Sigmoid colon (tissue), 4 donors: ENCODE measurements around the gene PGBD2.
"Not testable (repeated sequence)": the region's sequence is repeated elsewhere in the genome, so short reads cannot be mapped to it uniquely, and the experiment has no call there.

Source experiments
- EP300 ChIP-seq, 4 donors: sonication (generic); formaldehyde crosslinking; IDR thresholded peaks; one replicate each; pipeline ENCODE4 v1.6.1; 2017; ENCODE audit warnings: antibody characterized with exemption in 4 of 4
- TF ChIP-seq, protein P1 (sequence below), 4 experiments: fragments of 450-650 bp in 3 of 4; fragments of 200-600 bp in 1 of 4; IDR thresholded peaks; one replicate each; pipeline ENCODE4 v1.5.1; 2016 to 2019; ENCODE audit warnings: antibody characterized with exemption in 4 of 4, mild to moderate bottlenecking in 3 of 4, moderate library complexity in 2 of 4

DNA sequence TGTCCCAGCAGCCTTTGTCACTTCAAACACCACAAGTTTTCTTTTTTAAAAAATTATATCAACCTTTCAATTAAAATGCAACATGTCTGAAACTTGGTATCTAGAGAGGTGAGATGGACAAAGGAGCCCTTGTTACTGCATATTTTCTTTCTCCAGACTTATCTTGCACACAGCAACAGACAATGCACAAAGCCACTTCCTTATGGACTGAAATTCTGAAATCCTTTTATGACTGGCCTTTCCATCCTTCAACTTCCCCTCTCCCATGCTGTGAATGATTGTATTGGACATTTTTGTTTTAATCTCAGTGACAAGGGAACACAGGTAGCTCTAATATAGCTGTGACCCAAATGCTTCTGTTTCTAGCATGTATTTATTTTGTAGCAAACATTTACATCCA, 22.1 kb downstream of the PGBD2 start:
- TF ChIP-seq, protein P1, sequence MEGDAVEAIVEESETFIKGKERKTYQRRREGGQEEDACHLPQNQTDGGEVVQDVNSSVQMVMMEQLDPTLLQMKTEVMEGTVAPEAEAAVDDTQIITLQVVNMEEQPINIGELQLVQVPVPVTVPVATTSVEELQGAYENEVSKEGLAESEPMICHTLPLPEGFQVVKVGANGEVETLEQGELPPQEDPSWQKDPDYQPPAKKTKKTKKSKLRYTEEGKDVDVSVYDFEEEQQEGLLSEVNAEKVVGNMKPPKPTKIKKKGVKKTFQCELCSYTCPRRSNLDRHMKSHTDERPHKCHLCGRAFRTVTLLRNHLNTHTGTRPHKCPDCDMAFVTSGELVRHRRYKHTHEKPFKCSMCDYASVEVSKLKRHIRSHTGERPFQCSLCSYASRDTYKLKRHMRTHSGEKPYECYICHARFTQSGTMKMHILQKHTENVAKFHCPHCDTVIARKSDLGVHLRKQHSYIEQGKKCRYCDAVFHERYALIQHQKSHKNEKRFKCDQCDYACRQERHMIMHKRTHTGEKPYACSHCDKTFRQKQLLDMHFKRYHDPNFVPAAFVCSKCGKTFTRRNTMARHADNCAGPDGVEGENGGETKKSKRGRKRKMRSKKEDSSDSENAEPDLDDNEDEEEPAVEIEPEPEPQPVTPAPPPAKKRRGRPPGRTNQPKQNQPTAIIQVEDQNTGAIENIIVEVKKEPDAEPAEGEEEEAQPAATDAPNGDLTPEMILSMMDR (IDR thresholded peaks at IDR 0.05), result not testable (repeated sequence)
- not testable (repeated sequence) for TF ChIP-seq EP300 (IDR thresholded peaks at IDR 0.05)
